HepG2 (cell line): ENCODE measurements around the gene ZNF440. TPM values are rescaled to one million over a fixed set of nuclear protein-coding genes. Genes with fewer than 3 reads are reported as not detected.

ENCODE experiments used
- ARNT ChIP-seq: fragments of 450-650 bp; IDR thresholded peaks from 2 replicates; pipeline ENCODE4 v1.6.1; 2017
- ASH2L ChIP-seq: fragments of 300-600, 200-600 bp; sonication (generic); IDR thresholded peaks from 2 replicates; pipeline ENCODE4 v1.7.0; 2017; ENCODE audit warnings: low read depth, mild to moderate bottlenecking, moderate library complexity, mixed read lengths, low read length; ENCODE audit not compliant: insufficient read length
- IKZF1 ChIP-seq: fragments of 450-650 bp; IDR thresholded peaks from 2 replicates; pipeline ENCODE4 v1.7.1; 2016
- MED1 ChIP-seq: sonication (generic); formaldehyde crosslinking; IDR thresholded peaks from 2 replicates; pipeline ENCODE4 v1.4.0; 2020; ENCODE audit warnings: missing genetic modification reagents
- NFIB ChIP-seq: sonication (generic); formaldehyde crosslinking; IDR thresholded peaks from 2 replicates; pipeline ENCODE4 v1.9.0; 2021; ENCODE audit warnings: missing genetic modification reagents, mild to moderate bottlenecking, borderline replicate concordance
- RFX3 ChIP-seq: IDR thresholded peaks from 2 replicates; pipeline ENCODE4 v1.6.1; 2016; ENCODE audit warnings: missing biosample characterization, missing genetic modification reagents
- SNAPC2 ChIP-seq: sonication (generic); formaldehyde crosslinking; IDR thresholded peaks from 2 replicates; pipeline ENCODE4 v1.8.1; 2022; ENCODE audit warnings: mild to moderate bottlenecking, missing genetic modification reagents
- SP4 ChIP-seq: sonication (generic); formaldehyde crosslinking; IDR thresholded peaks from 2 replicates; pipeline ENCODE4 v1.8.1; 2023; ENCODE audit warnings: mild to moderate bottlenecking, missing genetic modification reagents
- TCF7L2 ChIP-seq: IDR thresholded peaks from 2 replicates; pipeline ENCODE4 v1.6.1; 2011; ENCODE audit warnings: mild to moderate bottlenecking, low read depth, low read length, moderate library complexity
- ZFX ChIP-seq: sonication (generic); formaldehyde crosslinking; IDR thresholded peaks from 2 replicates; pipeline ENCODE4 v1.4.0; 2020; ENCODE audit warnings: mild to moderate bottlenecking, low read depth, missing genetic modification reagents, moderate library complexity
- ZNF264 ChIP-seq: sonication (generic); formaldehyde crosslinking; IDR thresholded peaks from 2 replicates; pipeline ENCODE4 v1.4.0; 2020; ENCODE audit warnings: missing genetic modification reagents
- ZNF879 ChIP-seq: sonication (generic); formaldehyde crosslinking; IDR thresholded peaks from 2 replicates; pipeline ENCODE4 v1.8.1; 2023; ENCODE audit warnings: missing genetic modification reagents
- ZNF891 ChIP-seq: sonication (generic); formaldehyde crosslinking; IDR thresholded peaks from 2 replicates; pipeline ENCODE4 v1.5.0; 2020; ENCODE audit warnings: mild to moderate bottlenecking, missing genetic modification reagents
- polyA plus RNA-seq, 8 experiments: library from polyadenylated mRNA; depleted of rRNA in 3 of 8; stranded (reverse) in 7 of 8; unstranded in 1 of 8; fragments of >200 nt; fragmentation: Illumina TruSeq in 4 of 8; extraction: Trizol in 4 of 8; gene quantifications; 2 replicates each; pipeline versions ENCODE4 v1.2.1 to v1.2.3, GENCODE V29; 2011 to 2016; ENCODE audit warnings: low read depth in 4 of 8, missing spikeins in 1 of 8, mixed read lengths in 1 of 8; ENCODE audit not compliant: insufficient read depth in 1 of 8
- total RNA-seq, 5 experiments: library from RNA; depleted of rRNA; stranded (reverse); fragments of >200 nt; fragmentation: Illumina TruSeq; extraction: Trizol; gene quantifications; 2 replicates each; pipeline ENCODE4 v1.2.3, GENCODE V29; 2016; ENCODE audit warnings: low read depth in 1 of 5
- TF ChIP-seq, protein P1 (sequence below): sonication (generic); formaldehyde crosslinking; IDR thresholded peaks from 2 replicates; pipeline ENCODE4 v1.5.1; 2020; ENCODE audit warnings: mild to moderate bottlenecking, missing genetic modification reagents
- TF ChIP-seq, protein P2 (sequence below): sonication (generic); formaldehyde crosslinking; IDR thresholded peaks from 2 replicates; pipeline ENCODE4 v1.5.1; 2020; ENCODE audit warnings: missing genetic modification reagents, mild to moderate bottlenecking, borderline replicate concordance
- TF ChIP-seq, protein P3 (sequence below): sonication (generic); formaldehyde crosslinking; IDR thresholded peaks from 2 replicates; pipeline ENCODE4 v1.4.0; 2020; ENCODE audit warnings: missing genetic modification reagents
- TF ChIP-seq, protein P4 (sequence below): sonication (generic); formaldehyde crosslinking; IDR thresholded peaks from 2 replicates; pipeline ENCODE4 v1.8.0; 2022; ENCODE audit warnings: missing genetic modification reagents, mild to moderate bottlenecking, inconsistent platforms, borderline replicate concordance
- TF ChIP-seq, protein P5 (sequence below): sonication (generic); formaldehyde crosslinking; IDR thresholded peaks from 2 replicates; pipeline ENCODE4 v1.4.0; 2020; ENCODE audit warnings: missing genetic modification reagents

Gene ZNF440
- total and polyA plus RNA-seq, 2 of the 13 experiments (the other 11 are each of a cell fraction or from before 2014, with no cell fraction given) = 2.7 to 12.4 TPM

DNA sequence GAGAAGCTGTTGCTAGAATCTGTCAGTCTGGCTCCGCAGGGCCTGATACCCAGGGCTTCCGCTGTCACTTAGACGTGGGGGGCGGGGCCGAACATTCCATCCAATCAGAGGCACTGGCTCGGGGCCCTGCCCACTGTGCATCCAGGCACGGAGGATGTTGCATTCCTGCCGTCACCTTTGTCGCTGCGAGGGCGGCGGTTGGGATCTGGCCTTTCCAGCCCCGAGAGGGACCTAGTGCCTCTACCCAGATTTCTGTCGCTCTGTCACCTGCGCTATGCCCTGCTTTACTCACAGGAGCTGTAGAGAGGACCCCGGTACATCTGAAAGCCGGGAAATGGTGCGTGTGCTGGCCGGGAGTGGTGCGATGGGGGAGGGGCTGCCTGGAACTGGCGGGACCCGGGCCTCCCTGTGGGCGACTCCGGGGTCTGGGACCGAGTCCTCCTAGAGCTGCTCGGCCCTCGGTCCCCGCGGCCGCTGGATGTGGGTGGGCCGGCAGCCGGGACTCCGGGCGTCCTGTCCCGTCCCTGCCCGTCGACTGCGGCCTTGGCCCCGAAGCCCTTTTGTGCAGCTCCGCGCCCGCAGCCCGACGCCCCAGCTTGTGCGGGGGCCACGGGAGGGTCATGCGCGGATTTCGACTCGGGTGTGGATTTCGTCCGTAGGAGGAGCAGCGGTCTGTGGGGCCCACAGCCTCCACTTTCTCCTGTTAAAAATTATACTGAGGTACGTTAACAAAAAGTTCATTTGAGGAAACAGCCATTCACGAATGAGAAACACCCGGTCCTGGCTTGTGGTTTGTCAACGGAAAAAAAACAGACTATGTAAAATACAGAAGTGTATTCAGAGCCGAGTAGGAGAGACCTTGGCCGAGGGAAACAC, 34.8 kb downstream of the ZNF440 start, which contains the start of gene ZNF439 (continued):
- TF ChIP-seq NFIB (no peak), MED1 (CRISPR knock-in tag) (peak; percentile 44; the same call in 1 of the 2 replicates), ASH2L (peak; percentile 49), SNAPC2 (peak; percentile 72; the same call in 1 of the 2 replicates), TCF7L2 (no peak), ZFX (CRISPR knock-in tag) (peak; percentile 85), RFX3 (CRISPR knock-in tag) (no peak), ZNF891 (CRISPR knock-in tag) (peak; percentile 82; the same call in 1 of the 2 replicates), IKZF1 (no peak), SP4 (CRISPR knock-in tag) (peak; percentile 73; the same call in 1 of the 2 replicates), ARNT (no peak), ZNF879 (CRISPR knock-in tag) (0 out of 2 replicates have a peak, but pooled peaks have one; percentile 17), ZNF264 (no peak)
- TF ChIP-seq, protein P1, sequence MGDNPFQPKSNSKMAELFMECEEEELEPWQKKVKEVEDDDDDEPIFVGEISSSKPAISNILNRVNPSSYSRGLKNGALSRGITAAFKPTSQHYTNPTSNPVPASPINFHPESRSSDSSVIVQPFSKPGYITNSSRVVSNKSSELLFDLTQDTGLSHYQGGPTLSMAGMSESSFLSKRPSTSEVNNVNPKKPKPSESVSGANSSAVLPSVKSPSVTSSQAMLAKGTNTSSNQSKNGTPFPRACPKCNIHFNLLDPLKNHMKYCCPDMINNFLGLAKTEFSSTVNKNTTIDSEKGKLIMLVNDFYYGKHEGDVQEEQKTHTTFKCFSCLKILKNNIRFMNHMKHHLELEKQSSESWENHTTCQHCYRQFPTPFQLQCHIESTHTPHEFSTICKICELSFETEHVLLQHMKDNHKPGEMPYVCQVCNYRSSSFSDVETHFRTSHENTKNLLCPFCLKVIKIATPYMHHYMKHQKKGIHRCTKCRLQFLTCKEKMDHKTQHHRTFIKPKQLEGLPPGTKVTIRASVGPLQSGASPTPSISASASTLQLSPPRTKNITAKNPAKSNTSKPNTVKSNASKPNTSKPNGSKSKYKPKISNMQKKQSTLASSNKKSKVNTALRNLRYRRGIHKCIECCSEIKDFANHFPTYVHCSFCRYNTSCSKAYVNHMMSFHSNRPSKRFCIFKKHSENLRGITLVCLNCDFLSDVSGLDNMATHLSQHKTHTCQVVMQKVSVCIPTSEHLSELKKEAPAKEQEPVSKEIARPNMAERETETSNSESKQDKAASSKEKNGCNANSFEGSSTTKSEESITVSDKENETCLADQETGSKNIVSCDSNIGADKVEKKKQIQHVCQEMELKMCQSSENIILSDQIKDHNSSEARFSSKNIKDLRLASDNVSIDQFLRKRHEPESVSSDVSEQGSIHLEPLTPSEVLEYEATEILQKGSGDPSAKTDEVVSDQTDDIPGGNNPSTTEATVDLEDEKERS (CRISPR knock-in tag) = 0 out of 2 replicates have a peak, but pooled peaks have one; percentile 26
- TF ChIP-seq, protein P2, sequence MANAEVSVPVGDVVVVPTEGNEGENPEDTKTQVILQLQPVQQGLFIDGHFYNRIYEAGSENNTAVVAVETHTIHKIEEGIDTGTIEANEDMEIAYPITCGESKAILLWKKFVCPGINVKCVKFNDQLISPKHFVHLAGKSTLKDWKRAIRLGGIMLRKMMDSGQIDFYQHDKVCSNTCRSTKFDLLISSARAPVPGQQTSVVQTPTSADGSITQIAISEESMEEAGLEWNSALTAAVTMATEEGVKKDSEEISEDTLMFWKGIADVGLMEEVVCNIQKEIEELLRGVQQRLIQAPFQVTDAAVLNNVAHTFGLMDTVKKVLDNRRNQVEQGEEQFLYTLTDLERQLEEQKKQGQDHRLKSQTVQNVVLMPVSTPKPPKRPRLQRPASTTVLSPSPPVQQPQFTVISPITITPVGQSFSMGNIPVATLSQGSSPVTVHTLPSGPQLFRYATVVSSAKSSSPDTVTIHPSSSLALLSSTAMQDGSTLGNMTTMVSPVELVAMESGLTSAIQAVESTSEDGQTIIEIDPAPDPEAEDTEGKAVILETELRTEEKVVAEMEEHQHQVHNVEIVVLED (CRISPR knock-in tag) = peak; percentile 73
- TF ChIP-seq, protein P3, sequence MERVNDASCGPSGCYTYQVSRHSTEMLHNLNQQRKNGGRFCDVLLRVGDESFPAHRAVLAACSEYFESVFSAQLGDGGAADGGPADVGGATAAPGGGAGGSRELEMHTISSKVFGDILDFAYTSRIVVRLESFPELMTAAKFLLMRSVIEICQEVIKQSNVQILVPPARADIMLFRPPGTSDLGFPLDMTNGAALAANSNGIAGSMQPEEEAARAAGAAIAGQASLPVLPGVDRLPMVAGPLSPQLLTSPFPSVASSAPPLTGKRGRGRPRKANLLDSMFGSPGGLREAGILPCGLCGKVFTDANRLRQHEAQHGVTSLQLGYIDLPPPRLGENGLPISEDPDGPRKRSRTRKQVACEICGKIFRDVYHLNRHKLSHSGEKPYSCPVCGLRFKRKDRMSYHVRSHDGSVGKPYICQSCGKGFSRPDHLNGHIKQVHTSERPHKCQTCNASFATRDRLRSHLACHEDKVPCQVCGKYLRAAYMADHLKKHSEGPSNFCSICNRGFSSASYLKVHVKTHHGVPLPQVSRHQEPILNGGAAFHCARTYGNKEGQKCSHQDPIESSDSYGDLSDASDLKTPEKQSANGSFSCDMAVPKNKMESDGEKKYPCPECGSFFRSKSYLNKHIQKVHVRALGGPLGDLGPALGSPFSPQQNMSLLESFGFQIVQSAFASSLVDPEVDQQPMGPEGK (CRISPR knock-in tag) = peak; percentile 39; the same call in 1 of the 2 replicates
- TF ChIP-seq, protein P4, sequence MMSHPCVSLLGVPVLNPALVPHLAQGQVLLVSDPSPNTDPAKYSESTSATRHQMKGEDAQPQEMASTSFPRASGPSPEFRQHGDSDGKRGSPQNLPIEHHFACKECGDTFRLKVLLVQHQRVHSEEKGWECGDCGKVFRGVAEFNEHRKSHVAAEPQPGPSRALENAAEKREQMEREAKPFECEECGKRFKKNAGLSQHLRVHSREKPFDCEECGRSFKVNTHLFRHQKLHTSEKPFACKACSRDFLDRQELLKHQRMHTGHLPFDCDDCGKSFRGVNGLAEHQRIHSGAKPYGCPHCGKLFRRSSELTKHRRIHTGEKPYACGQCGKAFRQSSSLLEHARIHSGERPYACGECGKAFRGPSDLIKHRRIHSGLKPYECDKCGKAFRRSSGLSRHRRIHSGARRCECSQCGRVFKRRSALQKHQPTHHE = no peak
- TF ChIP-seq, protein P5, sequence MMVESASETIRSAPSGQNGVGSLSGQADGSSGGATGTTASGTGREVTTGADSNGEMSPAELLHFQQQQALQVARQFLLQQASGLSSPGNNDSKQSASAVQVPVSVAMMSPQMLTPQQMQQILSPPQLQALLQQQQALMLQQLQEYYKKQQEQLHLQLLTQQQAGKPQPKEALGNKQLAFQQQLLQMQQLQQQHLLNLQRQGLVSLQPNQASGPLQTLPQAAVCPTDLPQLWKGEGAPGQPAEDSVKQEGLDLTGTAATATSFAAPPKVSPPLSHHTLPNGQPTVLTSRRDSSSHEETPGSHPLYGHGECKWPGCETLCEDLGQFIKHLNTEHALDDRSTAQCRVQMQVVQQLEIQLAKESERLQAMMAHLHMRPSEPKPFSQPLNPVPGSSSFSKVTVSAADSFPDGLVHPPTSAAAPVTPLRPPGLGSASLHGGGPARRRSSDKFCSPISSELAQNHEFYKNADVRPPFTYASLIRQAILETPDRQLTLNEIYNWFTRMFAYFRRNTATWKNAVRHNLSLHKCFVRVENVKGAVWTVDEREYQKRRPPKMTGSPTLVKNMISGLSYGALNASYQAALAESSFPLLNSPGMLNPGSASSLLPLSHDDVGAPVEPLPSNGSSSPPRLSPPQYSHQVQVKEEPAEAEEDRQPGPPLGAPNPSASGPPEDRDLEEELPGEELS (CRISPR knock-in tag) = peak; percentile 16; the same call in 1 of the 2 replicates
